HL-60/S4 treated with phorbol 12-myristate 13-acetate at 8.2 ng/mL for 4 days and 3 days (cell line): ENCODE measurements around the gene ANXA11.
"Not testable (repeated sequence)": the region's sequence is repeated elsewhere in the genome, so short reads cannot be mapped to it uniquely, and the experiment has no call there.

ENCODE experiments used
- in situ Hi-C: fragments of 300-500 bp; cut with MboI; formaldehyde crosslinking; loops from 2 replicates; pipeline ENCODE4 v1.15.0; 2022; ENCODE audit warnings: low sequenced_read_pairs

Gene ANXA11

GRCh38 chr10:80205477-80206276, at the start of gene ANXA11:
TSS of gene ANXA11 (minus strand) at chr10:80205537. CDS start at chr10:80172861, 32,676 bp downstream.
- in situ Hi-C loops = loop anchor here (10.0 to 25.0 kb wide), 2 partner anchors 51 to 718 kb away; no protein-coding TSS in a partner anchor

- in situ Hi-C loops = loop anchor here (25.0 kb wide), 1 partner anchor 692 kb away; the partner anchor contains the start of gene SFTPA2
These were observed 49.4 kb upstream of the ANXA11 start for GRCh38 chr10:80254726-80255125.

GRCh38 chr10:80253963-80254271, 48.6 kb upstream of the ANXA11 start:
- in situ Hi-C loops = loop anchor here (25.0 kb wide), 1 partner anchor 692 kb away; the partner anchor contains the start of gene SFTPA2

- in situ Hi-C loops = loop anchor here (25.0 kb wide), 1 partner anchor 691 kb away; the partner anchor contains the start of gene SFTPA2
These were observed 48.1 kb upstream of the ANXA11 start for GRCh38 chr10:80253266-80253962.

GRCh38 chr10:80252296-80252887, 47.1 kb upstream of the ANXA11 start:
- in situ Hi-C loops = loop anchor here (25.0 kb wide), 1 partner anchor 690 kb away; the partner anchor contains the start of gene SFTPA2

- in situ Hi-C loops = loop anchor here (25.0 kb wide), 1 partner anchor 689 kb away; the partner anchor contains the start of gene SFTPA2
These were observed 46.5 kb upstream of the ANXA11 start for GRCh38 chr10:80251703-80252280.

- in situ Hi-C loops = loop anchor here (25.0 kb wide), 1 partner anchor 688 kb away; the partner anchor contains the start of gene SFTPA2
These were observed 45.1 kb upstream of the ANXA11 start for GRCh38 chr10:80250399-80250798.

GRCh38 chr10:80249906-80250305, 44.6 kb upstream of the ANXA11 start:
- in situ Hi-C loops = loop anchor here (25.0 kb wide), 1 partner anchor 688 kb away; the partner anchor contains the start of gene SFTPA2

- in situ Hi-C loops = not testable (repeated sequence)
These were observed 42.3 kb upstream of the ANXA11 start for GRCh38 chr10:80247611-80248010.

- in situ Hi-C loops = not testable (repeated sequence)
These were observed 39.0 kb upstream of the ANXA11 start for GRCh38 chr10:80244371-80244770.

GRCh38 chr10:80242341-80242740, 37.0 kb upstream of the ANXA11 start:
- in situ Hi-C loops = not testable (repeated sequence)

GRCh38 chr10:80236457-80236856, 31.1 kb upstream of the ANXA11 start:
- in situ Hi-C loops = not testable (repeated sequence)

- in situ Hi-C loops = not testable (repeated sequence)
These were observed 29.2 kb upstream of the ANXA11 start for GRCh38 chr10:80234331-80235235.

GRCh38 chr10:80233871-80234270, 28.5 kb upstream of the ANXA11 start:
- in situ Hi-C loops = not testable (repeated sequence)

GRCh38 chr10:80226723-80227122, 21.4 kb upstream of the ANXA11 start:
- in situ Hi-C loops = not testable (repeated sequence)

GRCh38 chr10:80223031-80223419, 17.7 kb upstream of the ANXA11 start:
- in situ Hi-C loops = loop anchor here (25.0 kb wide), 1 partner anchor 736 kb away; no protein-coding TSS in a partner anchor

GRCh38 chr10:80218878-80219277, 13.5 kb upstream of the ANXA11 start:
- in situ Hi-C loops = loop anchor here (25.0 kb wide), 1 partner anchor 732 kb away; no protein-coding TSS in a partner anchor

GRCh38 chr10:80214368-80214982, 9.1 kb upstream of the ANXA11 start:
- in situ Hi-C loops = loop anchor here (25.0 kb wide), 1 partner anchor 727 kb away; no protein-coding TSS in a partner anchor

- in situ Hi-C loops = loop anchor here (25.0 kb wide), 1 partner anchor 725 kb away; no protein-coding TSS in a partner anchor
These were observed 7.3 kb upstream of the ANXA11 start for GRCh38 chr10:80212535-80213115.
